Stimulated activated CD4-positive, alpha-beta T cell treated with anti-CD3 and anti-CD28 coated beads, Interleukin-12 subunit alpha, Interleukin-12 subunit beta, amount 100 ng/mL, for 24 hours (primary cell): ENCODE data around the gene GLE1.
"Not testable (repeated sequence)": the region's sequence is repeated elsewhere in the genome, so short reads cannot be mapped to it uniquely, and the experiment has no call there.

Experiments
- DNase-seq, 2 experiments: peaks; one replicate each; pipeline ENCODE4 v3.0.0-alpha.2; 2020; ENCODE audit warnings: low read depth in 2 of 2

The GLE1 gene

GRCh38 chr9:128497824-128498610, 6.5 kb upstream of the GLE1 start:
- DNase-seq, result no peak

GRCh38 chr9:128498911-128499310, 5.6 kb upstream of the GLE1 start:
- DNase-seq, result no peak

- DNase-seq, result no peak
These were observed 4.6 kb upstream of the GLE1 start for GRCh38 chr9:128499920-128500319.

- not testable (repeated sequence) for DNase-seq
These were observed 1.1 kb upstream of the GLE1 start for GRCh38 chr9:128503415-128503825.

GRCh38 chr9:128503870-128504269, 649 bp upstream of the GLE1 start:
- DNase-seq, result no peak

- DNase-seq, result no peak
These were observed 871 bp downstream of the GLE1 start for GRCh38 chr9:128505414-128505765.

GRCh38 chr9:128505906-128506305, 1.4 kb downstream of the GLE1 start:
- DNase-seq, result not testable (repeated sequence)

- DNase-seq, result no peak
These were observed 8.3 kb downstream of the GLE1 start for GRCh38 chr9:128512820-128513219.

- DNase-seq, result no peak
These were observed 17.4 kb downstream of the GLE1 start for GRCh38 chr9:128521956-128522355.

- DNase-seq, result no peak
These were observed 18.8 kb downstream of the GLE1 start for GRCh38 chr9:128523199-128523925.

- no peak for DNase-seq
These were observed 22.2 kb downstream of the GLE1 start for GRCh38 chr9:128526720-128527119.

- no peak for DNase-seq
These were observed 24.1 kb downstream of the GLE1 start for GRCh38 chr9:128528445-128529160.

- no peak for DNase-seq
These were observed 24.7 kb downstream of the GLE1 start for GRCh38 chr9:128529191-128529590.

GRCh38 chr9:128532581-128532980, 28.1 kb downstream of the GLE1 start:
- no peak for DNase-seq

GRCh38 chr9:128540634-128541360, 36.3 kb downstream of the GLE1 start:
- no peak for DNase-seq

- DNase-seq, result no peak
These were observed 42.0 kb downstream of the GLE1 start for GRCh38 chr9:128546504-128546903.

- no peak for DNase-seq
These were observed 44.4 kb downstream of the GLE1 start for GRCh38 chr9:128548876-128549275.

- DNase-seq, result peak; percentile 7 to 35
These were observed 45.7 kb downstream of the GLE1 start for GRCh38 chr9:128550226-128550625.

- no peak for DNase-seq
These were observed 46.5 kb downstream of the GLE1 start for GRCh38 chr9:128550770-128551656.

GRCh38 chr9:128551657-128552152, 47.2 kb downstream of the GLE1 start:
- no peak for DNase-seq
